Measurements from ENCODE around the gene PHLDA3.
A peak's percentile ranks its signal among the peaks of the same experiment; 100 is the strongest.
"Not testable (repeated sequence)": the region's sequence is repeated elsewhere in the genome, so short reads cannot be mapped to it uniquely, and the experiment has no call there.

Gene PHLDA3

GRCh38 chr1:201488830-201489589, 20.0 kb upstream of the PHLDA3 start:
- peak in 14 of 56 donors; percentile 20 to 81 (median 28) for DNase-seq

- DNase-seq = no peak
Observed at GRCh38 chr1:201487742-201488141, 18.8 kb upstream of the PHLDA3 start.

GRCh38 chr1:201486187-201486586, 17.2 kb upstream of the PHLDA3 start:
- no peak for DNase-seq

GRCh38 chr1:201485184-201485774, 16.3 kb upstream of the PHLDA3 start:
- DNase-seq = no peak

- no peak for DNase-seq
Observed at GRCh38 chr1:201483373-201483949, 14.5 kb upstream of the PHLDA3 start.

GRCh38 chr1:201482755-201483154, 13.8 kb upstream of the PHLDA3 start:
- DNase-seq = no peak

- peak in 55 of 56 donors; percentile 37 to 91 (median 79) for DNase-seq
Observed at GRCh38 chr1:201481761-201482493, 12.9 kb upstream of the PHLDA3 start.

- DNase-seq = no peak
Observed at GRCh38 chr1:201481004-201481380, 12.0 kb upstream of the PHLDA3 start.

- peak in 31 of 56 donors; percentile 21 to 74 (median 52) for DNase-seq
Observed at GRCh38 chr1:201480231-201481003, 11.4 kb upstream of the PHLDA3 start.

- no peak for DNase-seq
Observed at GRCh38 chr1:201479201-201479730, 10.3 kb upstream of the PHLDA3 start.

GRCh38 chr1:201478666-201479065, 9.7 kb upstream of the PHLDA3 start:
- not testable (repeated sequence) for DNase-seq

GRCh38 chr1:201476670-201477344, 7.8 kb upstream of the PHLDA3 start:
- no peak for DNase-seq

- DNase-seq = no peak
Observed at GRCh38 chr1:201475915-201476669, 7.1 kb upstream of the PHLDA3 start.

- DNase-seq = no peak
Observed at GRCh38 chr1:201475130-201475529, 6.1 kb upstream of the PHLDA3 start.

- no peak for DNase-seq
Observed at GRCh38 chr1:201473296-201473695, 4.3 kb upstream of the PHLDA3 start.

GRCh38 chr1:201472321-201472720, 3.3 kb upstream of the PHLDA3 start:
- not testable (repeated sequence) for DNase-seq

GRCh38 chr1:201471772-201472171, 2.8 kb upstream of the PHLDA3 start:
- no peak for DNase-seq

- no peak for DNase-seq
Observed at GRCh38 chr1:201470581-201470980, 1.6 kb upstream of the PHLDA3 start.

GRCh38 chr1:201469645-201470074, 672 bp upstream of the PHLDA3 start:
- no peak for DNase-seq

GRCh38 chr1:201468501-201468843, 516 bp downstream of the PHLDA3 start:
- DNase-seq = peak in 21 of 56 donors; percentile 18 to 83 (median 47)

Measured in nucleus accumbens (tissue), 56 donors.